ENCODE data around the gene CYB5R3. TPM values are rescaled to one million over a fixed set of nuclear protein-coding genes. Genes with fewer than 3 reads are reported as not detected.

CYB5R3 gene
- total RNA-seq, 1 donor = 84.3 TPM

DNA sequence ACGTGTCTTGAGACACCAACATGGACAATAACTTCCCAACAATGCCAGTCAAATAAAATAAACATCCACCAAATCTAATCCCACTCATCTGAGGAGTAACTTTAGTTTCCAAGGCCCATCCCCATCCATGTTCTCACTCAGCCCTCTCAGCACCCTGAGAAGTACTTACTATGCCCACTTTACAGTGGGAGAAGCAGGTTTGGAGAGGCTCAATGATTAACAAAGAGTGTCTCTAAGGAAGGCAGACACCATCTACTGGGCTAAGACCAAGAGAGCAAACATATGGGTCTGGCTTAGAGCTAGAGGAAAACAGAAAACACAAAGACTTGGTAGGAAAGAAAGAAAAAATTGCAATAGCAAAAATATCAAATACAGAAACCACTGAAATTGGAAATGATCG is 45.8 kb downstream of the CYB5R3 start:
- H3K9me3 ChIP-seq (ENCODE audit: low read depth, low read length) = no peaks in the 10 kb centered on the region
- H3K4me1 ChIP-seq (ENCODE audit: insufficient read depth, low read length) = peaks cover 12% of the 10 kb centered on the region
- TF ChIP-seq, protein P1, sequence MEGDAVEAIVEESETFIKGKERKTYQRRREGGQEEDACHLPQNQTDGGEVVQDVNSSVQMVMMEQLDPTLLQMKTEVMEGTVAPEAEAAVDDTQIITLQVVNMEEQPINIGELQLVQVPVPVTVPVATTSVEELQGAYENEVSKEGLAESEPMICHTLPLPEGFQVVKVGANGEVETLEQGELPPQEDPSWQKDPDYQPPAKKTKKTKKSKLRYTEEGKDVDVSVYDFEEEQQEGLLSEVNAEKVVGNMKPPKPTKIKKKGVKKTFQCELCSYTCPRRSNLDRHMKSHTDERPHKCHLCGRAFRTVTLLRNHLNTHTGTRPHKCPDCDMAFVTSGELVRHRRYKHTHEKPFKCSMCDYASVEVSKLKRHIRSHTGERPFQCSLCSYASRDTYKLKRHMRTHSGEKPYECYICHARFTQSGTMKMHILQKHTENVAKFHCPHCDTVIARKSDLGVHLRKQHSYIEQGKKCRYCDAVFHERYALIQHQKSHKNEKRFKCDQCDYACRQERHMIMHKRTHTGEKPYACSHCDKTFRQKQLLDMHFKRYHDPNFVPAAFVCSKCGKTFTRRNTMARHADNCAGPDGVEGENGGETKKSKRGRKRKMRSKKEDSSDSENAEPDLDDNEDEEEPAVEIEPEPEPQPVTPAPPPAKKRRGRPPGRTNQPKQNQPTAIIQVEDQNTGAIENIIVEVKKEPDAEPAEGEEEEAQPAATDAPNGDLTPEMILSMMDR (IDR thresholded peaks at IDR 0.05; ENCODE audit: extremely low read depth, low read depth, low read length) = no peak
- peaks cover 43% of the 10 kb centered on the region for H4K20me1 ChIP-seq (ENCODE audit: insufficient read depth, low read length)
- no peak overlapping the region for H3K27ac ChIP-seq (ENCODE audit: low read depth, low read length)
- no peak overlapping the region for H3K4me2 ChIP-seq (ENCODE audit: insufficient read depth, low read length)
- H3K27me3 ChIP-seq (ENCODE audit: insufficient read depth, low read length) = no peaks in the 10 kb centered on the region
- no peak overlapping the region for H2AFZ ChIP-seq (ENCODE audit: low read length)
- no peak for DNase-seq (ENCODE audit: insufficient read length, low spot score, missing footprints)
- H3K79me2 ChIP-seq (ENCODE audit: insufficient read depth, low read length) = peaks cover 87% of the 10 kb centered on the region
- no peak overlapping the region for H3K4me3 ChIP-seq (ENCODE audit: insufficient read depth, low read length)
- peaks cover 46% of the 10 kb centered on the region for H3K36me3 ChIP-seq (ENCODE audit: insufficient read depth, low read length)

DNA sequence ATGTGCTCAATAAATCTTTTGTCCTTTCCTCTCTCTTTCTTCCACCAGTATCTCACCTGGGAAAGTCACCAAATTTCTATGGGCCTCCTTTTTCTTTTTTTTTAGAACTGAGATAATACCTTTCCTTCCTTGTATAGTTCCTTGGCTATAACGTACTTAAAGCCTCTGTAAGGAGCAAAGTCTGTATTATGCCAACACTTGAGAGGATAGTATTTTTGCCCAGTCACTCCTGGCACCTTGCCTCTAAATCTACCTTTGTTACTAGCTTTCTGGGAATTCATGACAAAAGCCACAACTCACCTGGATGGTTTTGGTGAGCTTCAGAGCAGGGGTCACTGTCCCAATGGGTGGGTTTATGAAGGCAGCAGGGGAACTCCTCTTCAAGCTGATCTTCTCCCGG is 46.7 kb downstream of the CYB5R3 start:
- H4K20me1 ChIP-seq (ENCODE audit: insufficient read depth, low read length) = peaks cover 39% of the 10 kb centered on the region

DNA sequence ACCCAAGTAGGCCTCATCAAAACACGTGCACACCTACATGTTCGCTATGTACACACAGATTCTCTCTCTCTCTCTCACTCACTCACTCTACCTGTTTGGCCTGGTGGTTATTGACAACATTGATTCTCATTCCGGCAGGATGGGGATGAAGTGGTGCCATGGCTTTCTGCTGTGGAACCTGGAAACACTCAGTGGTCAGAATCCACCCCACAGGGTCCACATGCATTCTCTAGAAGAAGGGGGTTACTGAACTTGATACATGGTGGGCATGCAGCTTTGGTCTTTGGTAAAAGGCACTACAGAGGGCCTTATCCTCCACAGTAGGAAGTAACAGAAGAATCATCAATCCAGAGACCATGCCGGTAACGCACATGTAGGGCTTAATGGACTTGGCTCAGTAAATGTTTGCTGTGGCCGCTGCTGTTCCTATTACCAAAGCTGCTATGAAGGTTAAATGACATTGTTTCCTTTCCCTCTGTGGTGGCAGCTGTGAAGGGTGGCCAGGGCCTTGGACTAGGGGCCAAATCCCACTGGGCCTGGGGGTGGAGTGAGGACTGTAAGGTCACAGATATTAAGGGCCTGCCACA is 47.2 kb downstream of the CYB5R3 start:
- H3K4me3 ChIP-seq (ENCODE audit: insufficient read depth, low read length) = no peak overlapping the region
- DNase-seq (ENCODE audit: insufficient read length, low spot score, missing footprints) = no peak
- H3K9me3 ChIP-seq (ENCODE audit: low read depth, low read length) = no peaks in the 10 kb centered on the region
- peaks cover 82% of the 10 kb centered on the region for H3K79me2 ChIP-seq (ENCODE audit: insufficient read depth, low read length)
- no peak overlapping the region for H2AFZ ChIP-seq (ENCODE audit: low read length)
- H3K4me2 ChIP-seq (ENCODE audit: insufficient read depth, low read length) = no peak overlapping the region
- peaks cover 47% of the 10 kb centered on the region for H3K36me3 ChIP-seq (ENCODE audit: insufficient read depth, low read length)
- H3K27ac ChIP-seq (ENCODE audit: low read depth, low read length) = no peak overlapping the region
- no peaks in the 10 kb centered on the region for H3K27me3 ChIP-seq (ENCODE audit: insufficient read depth, low read length)
- peaks cover 39% of the 10 kb centered on the region for H4K20me1 ChIP-seq (ENCODE audit: insufficient read depth, low read length)
- TF ChIP-seq, protein P1 (IDR thresholded peaks at IDR 0.05; ENCODE audit: extremely low read depth, low read depth, low read length) = no peak
- peaks cover 9% of the 10 kb centered on the region for H3K4me1 ChIP-seq (ENCODE audit: insufficient read depth, low read length)

More for the DNA sequence above, 46.7 kb downstream of the CYB5R3 start:
- no peaks in the 10 kb centered on the region for H3K9me3 ChIP-seq (ENCODE audit: low read depth, low read length)
- no peak overlapping the region for H3K4me3 ChIP-seq (ENCODE audit: insufficient read depth, low read length)
- no peak overlapping the region for H2AFZ ChIP-seq (ENCODE audit: low read length)
- H3K4me1 ChIP-seq (ENCODE audit: insufficient read depth, low read length) = peaks cover 9% of the 10 kb centered on the region
- TF ChIP-seq, protein P1 (IDR thresholded peaks at IDR 0.05; ENCODE audit: extremely low read depth, low read depth, low read length) = no peak
- H3K27me3 ChIP-seq (ENCODE audit: insufficient read depth, low read length) = no peaks in the 10 kb centered on the region
- no peak overlapping the region for H3K4me2 ChIP-seq (ENCODE audit: insufficient read depth, low read length)
- H3K36me3 ChIP-seq (ENCODE audit: insufficient read depth, low read length) = peaks cover 47% of the 10 kb centered on the region
- peaks cover 81% of the 10 kb centered on the region for H3K79me2 ChIP-seq (ENCODE audit: insufficient read depth, low read length)
- DNase-seq (ENCODE audit: insufficient read length, low spot score, missing footprints) = no peak
- no peak overlapping the region for H3K27ac ChIP-seq (ENCODE audit: low read depth, low read length)

DNA sequence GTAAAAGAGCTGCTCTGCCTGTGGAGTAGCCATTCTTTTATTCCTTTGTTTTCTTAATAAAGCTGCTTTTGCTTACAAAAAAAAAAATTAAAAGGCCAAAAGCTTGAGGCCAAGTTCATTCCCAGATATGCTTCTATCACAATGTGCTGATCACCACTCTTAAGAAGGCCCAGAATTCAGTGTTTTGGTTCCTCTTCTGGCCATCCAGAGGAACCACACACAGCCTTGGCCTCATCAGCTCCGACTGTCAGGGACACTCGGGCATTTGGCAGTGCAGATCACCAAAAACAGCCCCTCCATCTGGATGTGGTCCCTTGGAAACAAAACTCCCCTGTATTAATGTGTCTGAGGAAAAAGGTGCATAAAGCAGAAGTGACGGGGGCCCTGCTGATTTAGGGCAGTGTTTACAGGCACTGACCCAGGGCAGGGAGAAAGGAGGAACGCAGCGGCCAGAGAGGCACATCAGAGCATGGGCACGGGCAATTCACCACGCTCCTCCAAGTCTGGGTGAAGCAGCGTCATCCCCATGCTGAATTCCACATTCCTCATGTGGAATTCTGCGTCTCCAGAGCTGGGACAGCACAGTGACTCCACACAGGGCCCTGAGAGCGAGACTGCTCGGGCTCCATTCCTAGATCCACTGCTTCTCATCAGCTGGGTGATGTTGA is 52.2 kb downstream of the CYB5R3 start:
- Histone ChIP-seq H3K27me3 (ENCODE audit: insufficient read depth, low read length) (no peaks in the 10 kb centered on the region), H2AFZ (ENCODE audit: low read length) (no peak overlapping the region), H3K27ac (ENCODE audit: low read depth, low read length) (no peak overlapping the region), H3K4me3 (ENCODE audit: insufficient read depth, low read length) (no peak overlapping the region), H3K4me2 (ENCODE audit: insufficient read depth, low read length) (no peak overlapping the region), H3K4me1 (ENCODE audit: insufficient read depth, low read length) (no peaks in the 10 kb centered on the region), H3K79me2 (ENCODE audit: insufficient read depth, low read length) (peaks cover 48% of the 10 kb centered on the region), H3K9me3 (ENCODE audit: low read depth, low read length) (no peaks in the 10 kb centered on the region), H4K20me1 (ENCODE audit: insufficient read depth, low read length) (peaks cover 17% of the 10 kb centered on the region), H3K36me3 (ENCODE audit: insufficient read depth, low read length) (peaks cover 68% of the 10 kb centered on the region)
- DNase-seq (ENCODE audit: insufficient read length, low spot score, missing footprints) = no peak
- TF ChIP-seq, protein P1 (IDR thresholded peaks at IDR 0.05; ENCODE audit: extremely low read depth, low read depth, low read length) = no peak
